Left forelimb (tissue), 1 donor: Measurements from ENCODE around the gene ZFPM1.

Experiments used
- DNase-seq: peaks from one replicate; pipeline ENCODE4 v3.0.0-alpha.2; 2018; ENCODE audit warnings: low spot score

Gene ZFPM1

GRCh38 chr16:88526906-88527185 lies 73.8 kb downstream of the ZFPM1 start:
- DNase-seq: no peak

GRCh38 chr16:88527186-88527936 lies 74.3 kb downstream of the ZFPM1 start:
- peak; percentile 83 for DNase-seq

- DNase-seq: no peak
These were observed 75.1 kb downstream of the ZFPM1 start for GRCh38 chr16:88527937-88528743.

GRCh38 chr16:88528902-88529318 lies 75.8 kb downstream of the ZFPM1 start:
- DNase-seq: no peak

GRCh38 chr16:88529596-88529995 lies 76.5 kb downstream of the ZFPM1 start:
- no peak for DNase-seq

- no peak for DNase-seq
These were observed 77.2 kb downstream of the ZFPM1 start for GRCh38 chr16:88530051-88530857.

- DNase-seq: no peak
These were observed 77.8 kb downstream of the ZFPM1 start for GRCh38 chr16:88530858-88531203.

GRCh38 chr16:88531346-88531745 lies 78.3 kb downstream of the ZFPM1 start:
- DNase-seq: no peak

GRCh38 chr16:88531931-88532433 lies 78.9 kb downstream of the ZFPM1 start:
- DNase-seq: no peak

GRCh38 chr16:88532434-88533241 lies 79.6 kb downstream of the ZFPM1 start:
- no peak for DNase-seq

- DNase-seq: no peak
These were observed 80.4 kb downstream of the ZFPM1 start for GRCh38 chr16:88533381-88533917.

- peak; percentile 92 for DNase-seq
These were observed 81.0 kb downstream of the ZFPM1 start for GRCh38 chr16:88533932-88534637.

GRCh38 chr16:88534638-88535190 lies 81.6 kb downstream of the ZFPM1 start:
- no peak for DNase-seq

- no peak for DNase-seq
These were observed 82.2 kb downstream of the ZFPM1 start for GRCh38 chr16:88535191-88535856.

- DNase-seq: no peak
These were observed 82.8 kb downstream of the ZFPM1 start for GRCh38 chr16:88535857-88536222.

GRCh38 chr16:88536510-88536909 lies 83.4 kb downstream of the ZFPM1 start:
- no peak for DNase-seq

- DNase-seq: no peak
These were observed 84.1 kb downstream of the ZFPM1 start for GRCh38 chr16:88536971-88537751.

- no peak for DNase-seq
These were observed 84.8 kb downstream of the ZFPM1 start for GRCh38 chr16:88537859-88538258.

- DNase-seq: no peak
These were observed 85.4 kb downstream of the ZFPM1 start for GRCh38 chr16:88538366-88539060.
